Neutrophil (primary cell): ENCODE results near the gene ABI1.

Source experiments
- H3K27ac ChIP-seq: fragments of 200-600 bp; sonication (generic); 2 replicates; pipeline ENCODE4 v1.5.1; 2016; ENCODE audit warnings: mild to moderate bottlenecking, moderate library complexity
- H3K27me3 ChIP-seq: fragments of 200-600 bp; sonication (generic); 2 replicates; pipeline ENCODE4 v1.6.0; 2016; ENCODE audit warnings: mild to moderate bottlenecking
- H3K36me3 ChIP-seq: fragments of 200-600 bp; sonication (generic); 2 replicates; pipeline ENCODE4 v1.5.1; 2017
- H3K4me1 ChIP-seq, 2 experiments: fragments of 200-600 bp in 1 of 2; sonication (generic) in 1 of 2; 1 replicate in 1 of 2; 2 replicates in 1 of 2; pipeline versions ENCODE4 v1.5.1 to v1.6.1; 2013 to 2016; ENCODE audit warnings: low read depth in 1 of 2, low read length in 1 of 2, mild to moderate bottlenecking in 1 of 2, moderate library complexity in 1 of 2; ENCODE audit not compliant: control insufficient read depth in 1 of 2, insufficient read depth in 1 of 2
- H3K4me3 ChIP-seq, 2 experiments: fragments of 200-600 bp in 1 of 2; sonication (generic) in 1 of 2; 1 replicate in 1 of 2; 2 replicates in 1 of 2; pipeline ENCODE4 v1.5.1; 2013 to 2016; ENCODE audit warnings: low read depth in 1 of 2, low read length in 1 of 2, mild to moderate bottlenecking in 1 of 2, moderate library complexity in 1 of 2
- H3K9me3 ChIP-seq: fragments of 200-600 bp; sonication (generic); 2 replicates; pipeline ENCODE4 v1.5.1; 2016
- CTCF ChIP-seq: fragments of 200-600 bp; sonication (generic); IDR thresholded peaks from 2 replicates; pipeline ENCODE4 v1.5.1; 2016; ENCODE audit warnings: antibody characterized with exemption

The ABI1 gene

DNA sequence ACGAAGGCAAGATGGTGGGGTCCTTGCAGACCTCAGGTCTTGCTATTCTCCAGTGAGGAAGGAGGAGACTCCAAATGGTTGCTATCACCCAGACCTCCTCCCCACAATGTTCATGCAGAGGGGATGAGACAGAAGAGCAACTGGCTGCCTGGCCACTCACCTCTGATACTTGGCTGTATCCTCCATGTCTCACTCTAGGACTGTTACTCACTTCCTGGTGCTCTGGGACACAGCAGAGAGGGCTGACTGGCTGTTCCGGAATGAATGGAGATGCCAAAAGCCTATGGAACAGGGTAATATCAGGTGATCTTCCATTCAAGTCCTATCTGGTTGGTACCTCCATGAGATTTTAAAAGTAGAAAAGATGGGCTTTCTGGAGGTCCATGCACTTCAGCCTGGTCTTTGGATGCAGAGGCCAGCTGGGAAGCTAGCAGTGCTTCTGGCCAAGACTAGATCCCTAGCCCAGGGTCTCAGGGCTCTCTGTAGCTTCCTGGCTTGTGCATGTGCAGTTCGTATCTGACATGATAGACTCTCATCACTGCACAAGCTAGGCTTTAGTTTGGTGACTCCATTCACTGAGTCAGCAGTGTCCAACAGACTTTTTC lies 27.0 kb upstream of the ABI1 start:
- Histone ChIP-seq H3K4me1 (no peaks in the 10 kb centered on the region), H3K9me3 (no peaks in the 10 kb centered on the region), H3K27me3 (peaks cover 7% of the 10 kb centered on the region), H3K36me3 (no peaks in the 10 kb centered on the region), H3K27ac (no peak overlapping the region), H3K4me3 (no peak overlapping the region)
- no peak for TF ChIP-seq CTCF

DNA sequence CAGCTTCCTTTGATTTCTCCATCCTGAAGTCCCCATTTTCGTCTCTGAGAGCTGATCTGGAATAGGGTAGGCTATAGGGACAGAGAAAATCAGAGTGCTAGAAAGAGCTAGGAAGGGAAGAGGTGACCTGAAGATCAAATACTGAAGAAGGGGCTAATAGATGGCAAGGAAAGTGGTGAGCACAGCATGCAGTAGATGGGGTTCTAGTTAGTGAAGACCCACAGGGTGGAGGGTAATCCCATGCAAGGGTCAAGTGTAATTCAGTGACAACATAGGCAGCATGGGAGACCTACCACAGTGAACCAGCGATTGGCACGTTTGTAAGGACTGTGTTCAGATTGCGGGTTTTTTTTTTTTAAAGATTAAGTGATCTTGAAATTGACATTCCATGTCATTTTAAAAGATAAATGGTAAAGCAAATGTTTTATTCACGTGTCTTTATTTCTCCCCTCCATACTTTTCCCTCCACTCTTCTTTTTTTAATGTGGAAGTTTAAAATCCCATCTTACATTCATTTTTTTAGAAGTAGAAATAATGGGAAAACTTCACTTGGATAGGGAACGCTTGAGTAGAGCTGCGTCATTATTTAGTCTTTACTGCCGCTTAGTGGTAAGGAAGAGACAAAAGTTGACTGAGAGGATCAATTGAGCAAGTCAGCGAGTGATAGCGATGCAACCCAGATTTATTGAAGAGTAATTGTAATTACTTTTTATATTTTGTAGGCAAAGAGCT lies 21.0 kb upstream of the ABI1 start:
- Histone ChIP-seq H3K4me3 (no peak overlapping the region), H3K4me1 (no peaks in the 10 kb centered on the region), H3K36me3 (no peaks in the 10 kb centered on the region), H3K9me3 (no peaks in the 10 kb centered on the region), H3K27me3 (peaks cover 12% of the 10 kb centered on the region), H3K27ac (no peak overlapping the region)
- TF ChIP-seq CTCF = peak; percentile 54

- TF ChIP-seq CTCF = no peak
- no peak overlapping the region for H3K27ac ChIP-seq
Measured at GRCh38 chr10:26879744-26880143, 19.0 kb upstream of the ABI1 start.

DNA sequence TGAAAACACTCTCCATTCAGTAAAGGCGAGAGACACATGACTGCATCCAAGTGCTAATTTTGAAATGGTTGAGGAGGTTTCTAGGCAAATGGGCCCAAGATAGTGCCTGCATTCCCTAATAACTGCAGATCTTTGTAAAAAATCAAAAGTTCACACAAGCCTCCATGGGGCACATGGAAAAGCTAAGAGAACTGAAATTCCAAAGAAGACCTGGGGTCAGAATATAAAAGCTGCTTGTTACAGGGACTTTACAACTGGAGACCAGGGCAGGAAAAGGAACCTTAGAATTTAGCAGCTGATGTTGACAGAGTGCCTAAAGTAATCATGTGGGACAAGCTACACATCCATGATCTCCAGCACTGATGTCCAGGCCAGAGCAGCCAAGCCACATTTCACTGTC lies 10.0 kb upstream of the ABI1 start:
- H3K9me3 ChIP-seq = no peaks in the 10 kb centered on the region
- no peaks in the 10 kb centered on the region for H3K4me1 ChIP-seq
- no peak for TF ChIP-seq CTCF
- H3K27me3 ChIP-seq = no peaks in the 10 kb centered on the region
- no peak overlapping the region for H3K4me3 ChIP-seq
- H3K27ac ChIP-seq = no peak overlapping the region
- H3K36me3 ChIP-seq = no peaks in the 10 kb centered on the region

More at GRCh38 chr10:26879744-26880143, 19.0 kb upstream of the ABI1 start:
- Histone ChIP-seq H3K4me1 (no peaks in the 10 kb centered on the region), H3K36me3 (no peaks in the 10 kb centered on the region), H3K27me3 (peaks cover 12% of the 10 kb centered on the region), H3K9me3 (no peaks in the 10 kb centered on the region), H3K4me3 (no peak overlapping the region)

GRCh38 chr10:26869528-26869927 lies 8.8 kb upstream of the ABI1 start:
- no peak for TF ChIP-seq CTCF
- Histone ChIP-seq H3K27me3 (no peaks in the 10 kb centered on the region), H3K4me1 (peaks cover 0 to under 1% of the 10 kb centered on the region in 2 experiments), H3K36me3 (no peaks in the 10 kb centered on the region), H3K9me3 (no peaks in the 10 kb centered on the region), H3K27ac (no peak overlapping the region), H3K4me3 (no peak overlapping the region)
